A549 (cell line): ENCODE results near the gene PTGES2.

Experiments used
- CBX2 ChIP-seq: fragments of 200-600 bp; sonication (generic); IDR thresholded peaks from 2 replicates; pipeline ENCODE4 v1.6.1; 2016; ENCODE audit warnings: low read depth, mild to moderate bottlenecking, borderline replicate concordance
- CHD2 ChIP-seq: fragments of 150-350 bp; IDR thresholded peaks from 2 replicates; pipeline ENCODE4 v1.6.1; 2014; ENCODE audit warnings: low read length; ENCODE audit not compliant: partially characterized antibody
- EHMT2 ChIP-seq: fragments of 200-600 bp; sonication (generic); IDR thresholded peaks from 2 replicates; pipeline ENCODE4 v1.6.1; 2016; ENCODE audit warnings: antibody characterized with exemption, low read depth, mild to moderate bottlenecking, moderate library complexity
- EP300 ChIP-seq, 2 experiments: fragments of >200 bp; sonication (Bioruptor Twin); formaldehyde crosslinking; IDR thresholded peaks; 2 replicates in 1 of 2; 3 replicates in 1 of 2; pipeline ENCODE4 v1.6.1; 2016 to 2017
- FOXS1 ChIP-seq: fragments of 250-450 bp; sonication (Bioruptor Pico); IDR thresholded peaks from 2 replicates; pipeline ENCODE4 v1.5.0; 2020; ENCODE audit warnings: mild to moderate bottlenecking, moderate library complexity
- MYC ChIP-seq: IDR thresholded peaks from 2 replicates; pipeline ENCODE4 v1.6.1; 2012; ENCODE audit warnings: mild to moderate bottlenecking, inconsistent platforms, low read length, improper control_type of control experiment, borderline replicate concordance
- PHF8 ChIP-seq: fragments of 200-600 bp; sonication (generic); IDR thresholded peaks from 2 replicates; pipeline ENCODE4 v1.6.1; 2016; ENCODE audit warnings: low read depth, mild to moderate bottlenecking, antibody characterized with exemption, moderate library complexity, borderline replicate concordance
- POLR2A ChIP-seq: IDR thresholded peaks from 2 replicates; pipeline ENCODE4 v1.6.1; 2012; ENCODE audit warnings: mild to moderate bottlenecking, low read length
- RCOR1 ChIP-seq: fragments of 150-350 bp; IDR thresholded peaks from 2 replicates; pipeline ENCODE4 v1.6.1; 2014; ENCODE audit warnings: antibody characterized with exemption, low read length, low read depth
- TF ChIP-seq, protein P1 (sequence below): fragments of >200 bp; sonication (Bioruptor Twin); formaldehyde crosslinking; IDR thresholded peaks from 3 replicates; pipeline ENCODE4 v1.5.1; 2016
- TF ChIP-seq, protein P2 (sequence below): IDR thresholded peaks from 2 replicates; pipeline ENCODE4 v1.6.1; 2012
- TF ChIP-seq, protein P3 (sequence below): fragments of 200-600 bp; sonication (generic); IDR thresholded peaks from 2 replicates; pipeline ENCODE4 v1.6.1; 2016; ENCODE audit warnings: antibody characterized with exemption, mild to moderate bottlenecking, moderate library complexity

DNA sequence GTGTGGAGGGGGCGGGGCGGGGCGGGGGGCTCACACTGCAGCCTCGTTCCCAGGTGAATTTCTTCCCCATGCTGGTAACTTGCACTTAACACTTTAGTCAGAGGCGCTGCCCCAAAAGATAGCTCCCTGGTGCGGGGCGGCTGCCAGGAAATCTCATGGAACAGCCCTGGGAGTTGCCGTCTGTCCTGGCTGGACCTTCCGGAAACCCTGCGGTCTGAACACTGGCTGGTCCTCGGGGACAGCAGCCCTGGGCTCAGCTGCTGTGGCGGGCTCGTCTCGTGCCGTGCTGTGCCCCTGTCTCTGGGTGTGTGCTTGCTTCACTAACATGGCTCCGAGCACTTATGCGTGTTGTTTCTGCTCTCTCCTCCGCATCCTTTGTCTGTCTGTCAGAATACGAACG is 25.8 kb downstream of the PTGES2 start:
- TF ChIP-seq CHD2 (no peak), EP300 (IDR thresholded peaks at IDR 0.05) (no peak), MYC (no peak), CBX2 (no peak), RCOR1 (no peak), PHF8 (no peak), POLR2A (no peak), EHMT2 (no peak), FOXS1 (no peak)
- TF ChIP-seq, protein P1, sequence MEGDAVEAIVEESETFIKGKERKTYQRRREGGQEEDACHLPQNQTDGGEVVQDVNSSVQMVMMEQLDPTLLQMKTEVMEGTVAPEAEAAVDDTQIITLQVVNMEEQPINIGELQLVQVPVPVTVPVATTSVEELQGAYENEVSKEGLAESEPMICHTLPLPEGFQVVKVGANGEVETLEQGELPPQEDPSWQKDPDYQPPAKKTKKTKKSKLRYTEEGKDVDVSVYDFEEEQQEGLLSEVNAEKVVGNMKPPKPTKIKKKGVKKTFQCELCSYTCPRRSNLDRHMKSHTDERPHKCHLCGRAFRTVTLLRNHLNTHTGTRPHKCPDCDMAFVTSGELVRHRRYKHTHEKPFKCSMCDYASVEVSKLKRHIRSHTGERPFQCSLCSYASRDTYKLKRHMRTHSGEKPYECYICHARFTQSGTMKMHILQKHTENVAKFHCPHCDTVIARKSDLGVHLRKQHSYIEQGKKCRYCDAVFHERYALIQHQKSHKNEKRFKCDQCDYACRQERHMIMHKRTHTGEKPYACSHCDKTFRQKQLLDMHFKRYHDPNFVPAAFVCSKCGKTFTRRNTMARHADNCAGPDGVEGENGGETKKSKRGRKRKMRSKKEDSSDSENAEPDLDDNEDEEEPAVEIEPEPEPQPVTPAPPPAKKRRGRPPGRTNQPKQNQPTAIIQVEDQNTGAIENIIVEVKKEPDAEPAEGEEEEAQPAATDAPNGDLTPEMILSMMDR: no peak
- TF ChIP-seq, protein P2, sequence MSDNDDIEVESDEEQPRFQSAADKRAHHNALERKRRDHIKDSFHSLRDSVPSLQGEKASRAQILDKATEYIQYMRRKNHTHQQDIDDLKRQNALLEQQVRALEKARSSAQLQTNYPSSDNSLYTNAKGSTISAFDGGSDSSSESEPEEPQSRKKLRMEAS: no peak
- TF ChIP-seq, protein P3, sequence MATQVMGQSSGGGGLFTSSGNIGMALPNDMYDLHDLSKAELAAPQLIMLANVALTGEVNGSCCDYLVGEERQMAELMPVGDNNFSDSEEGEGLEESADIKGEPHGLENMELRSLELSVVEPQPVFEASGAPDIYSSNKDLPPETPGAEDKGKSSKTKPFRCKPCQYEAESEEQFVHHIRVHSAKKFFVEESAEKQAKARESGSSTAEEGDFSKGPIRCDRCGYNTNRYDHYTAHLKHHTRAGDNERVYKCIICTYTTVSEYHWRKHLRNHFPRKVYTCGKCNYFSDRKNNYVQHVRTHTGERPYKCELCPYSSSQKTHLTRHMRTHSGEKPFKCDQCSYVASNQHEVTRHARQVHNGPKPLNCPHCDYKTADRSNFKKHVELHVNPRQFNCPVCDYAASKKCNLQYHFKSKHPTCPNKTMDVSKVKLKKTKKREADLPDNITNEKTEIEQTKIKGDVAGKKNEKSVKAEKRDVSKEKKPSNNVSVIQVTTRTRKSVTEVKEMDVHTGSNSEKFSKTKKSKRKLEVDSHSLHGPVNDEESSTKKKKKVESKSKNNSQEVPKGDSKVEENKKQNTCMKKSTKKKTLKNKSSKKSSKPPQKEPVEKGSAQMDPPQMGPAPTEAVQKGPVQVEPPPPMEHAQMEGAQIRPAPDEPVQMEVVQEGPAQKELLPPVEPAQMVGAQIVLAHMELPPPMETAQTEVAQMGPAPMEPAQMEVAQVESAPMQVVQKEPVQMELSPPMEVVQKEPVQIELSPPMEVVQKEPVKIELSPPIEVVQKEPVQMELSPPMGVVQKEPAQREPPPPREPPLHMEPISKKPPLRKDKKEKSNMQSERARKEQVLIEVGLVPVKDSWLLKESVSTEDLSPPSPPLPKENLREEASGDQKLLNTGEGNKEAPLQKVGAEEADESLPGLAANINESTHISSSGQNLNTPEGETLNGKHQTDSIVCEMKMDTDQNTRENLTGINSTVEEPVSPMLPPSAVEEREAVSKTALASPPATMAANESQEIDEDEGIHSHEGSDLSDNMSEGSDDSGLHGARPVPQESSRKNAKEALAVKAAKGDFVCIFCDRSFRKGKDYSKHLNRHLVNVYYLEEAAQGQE: no peak
